Measurements from ENCODE around the gene MAP2K5.

MAP2K5 gene

DNA sequence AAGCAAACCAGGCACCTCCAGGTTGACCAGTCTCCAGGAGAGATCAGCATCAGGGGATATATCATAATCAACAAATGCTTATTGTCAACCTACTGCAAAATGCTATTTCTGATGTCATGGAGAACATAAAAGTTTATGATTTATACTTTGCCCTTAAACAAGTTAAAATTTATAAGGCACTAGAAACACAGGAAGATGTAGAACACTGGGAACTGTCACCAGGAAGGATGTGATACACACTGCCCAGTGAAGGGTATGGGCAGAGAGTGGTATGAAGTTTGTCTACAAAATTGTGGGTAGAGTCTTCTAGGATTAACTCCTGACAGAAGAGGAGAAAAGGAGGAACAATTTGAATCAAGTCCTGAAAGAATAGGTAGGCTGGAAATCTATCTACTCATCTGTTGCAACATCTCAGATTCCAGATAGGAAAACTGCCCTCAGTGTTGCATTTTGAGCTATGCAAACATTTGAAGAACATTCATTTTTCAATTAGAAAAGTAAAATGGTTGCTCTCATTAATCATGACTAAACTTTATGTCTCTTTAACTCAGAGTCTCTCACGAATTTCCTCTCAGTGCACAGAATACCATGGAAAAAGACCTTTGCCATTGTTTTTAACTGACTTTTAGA, 176.9 kb downstream of the MAP2K5 start:
- TF ChIP-seq, protein P1, sequence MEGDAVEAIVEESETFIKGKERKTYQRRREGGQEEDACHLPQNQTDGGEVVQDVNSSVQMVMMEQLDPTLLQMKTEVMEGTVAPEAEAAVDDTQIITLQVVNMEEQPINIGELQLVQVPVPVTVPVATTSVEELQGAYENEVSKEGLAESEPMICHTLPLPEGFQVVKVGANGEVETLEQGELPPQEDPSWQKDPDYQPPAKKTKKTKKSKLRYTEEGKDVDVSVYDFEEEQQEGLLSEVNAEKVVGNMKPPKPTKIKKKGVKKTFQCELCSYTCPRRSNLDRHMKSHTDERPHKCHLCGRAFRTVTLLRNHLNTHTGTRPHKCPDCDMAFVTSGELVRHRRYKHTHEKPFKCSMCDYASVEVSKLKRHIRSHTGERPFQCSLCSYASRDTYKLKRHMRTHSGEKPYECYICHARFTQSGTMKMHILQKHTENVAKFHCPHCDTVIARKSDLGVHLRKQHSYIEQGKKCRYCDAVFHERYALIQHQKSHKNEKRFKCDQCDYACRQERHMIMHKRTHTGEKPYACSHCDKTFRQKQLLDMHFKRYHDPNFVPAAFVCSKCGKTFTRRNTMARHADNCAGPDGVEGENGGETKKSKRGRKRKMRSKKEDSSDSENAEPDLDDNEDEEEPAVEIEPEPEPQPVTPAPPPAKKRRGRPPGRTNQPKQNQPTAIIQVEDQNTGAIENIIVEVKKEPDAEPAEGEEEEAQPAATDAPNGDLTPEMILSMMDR (conservative IDR thresholded peaks at IDR 0.05; ENCODE audit: low read length): no peak
- no peak for DNase-seq (ENCODE audit: low read depth)
- no peak overlapping the region for H3K4me3 ChIP-seq (ENCODE audit: low read length)

DNA sequence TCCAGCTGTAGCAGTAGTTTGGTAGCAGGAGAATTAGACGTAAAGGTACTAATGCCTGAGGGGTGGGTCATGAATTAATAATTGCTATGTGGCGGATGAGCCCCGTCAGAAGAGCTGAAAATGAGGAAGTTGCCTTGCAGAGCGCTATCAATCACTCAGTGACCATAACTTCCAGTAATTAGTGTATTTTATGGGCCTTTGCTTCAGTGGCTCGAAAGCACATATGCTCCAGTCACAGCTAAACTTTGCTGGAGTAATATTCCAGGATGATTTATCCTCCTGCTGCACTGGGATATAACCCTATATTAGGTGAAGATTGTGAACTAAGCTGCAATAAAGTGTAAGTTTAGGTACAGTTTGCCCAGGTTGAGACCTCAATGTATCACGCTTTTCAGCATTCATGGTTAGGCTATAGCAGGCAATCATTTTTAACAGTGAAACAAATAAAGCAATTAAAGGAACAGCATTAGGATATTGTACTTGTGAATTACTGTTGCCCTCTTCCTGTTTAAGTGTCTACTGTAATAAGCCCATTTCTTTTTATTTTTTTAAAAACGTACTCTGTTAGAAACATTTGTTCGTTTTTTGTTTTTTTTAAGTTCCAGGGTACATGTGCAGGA, 178.2 kb downstream of the MAP2K5 start:
- no peak for DNase-seq (ENCODE audit: low read depth)
- TF ChIP-seq, protein P1 (conservative IDR thresholded peaks at IDR 0.05; ENCODE audit: low read length): no peak
- H3K4me3 ChIP-seq (ENCODE audit: low read length): no peak overlapping the region

DNA sequence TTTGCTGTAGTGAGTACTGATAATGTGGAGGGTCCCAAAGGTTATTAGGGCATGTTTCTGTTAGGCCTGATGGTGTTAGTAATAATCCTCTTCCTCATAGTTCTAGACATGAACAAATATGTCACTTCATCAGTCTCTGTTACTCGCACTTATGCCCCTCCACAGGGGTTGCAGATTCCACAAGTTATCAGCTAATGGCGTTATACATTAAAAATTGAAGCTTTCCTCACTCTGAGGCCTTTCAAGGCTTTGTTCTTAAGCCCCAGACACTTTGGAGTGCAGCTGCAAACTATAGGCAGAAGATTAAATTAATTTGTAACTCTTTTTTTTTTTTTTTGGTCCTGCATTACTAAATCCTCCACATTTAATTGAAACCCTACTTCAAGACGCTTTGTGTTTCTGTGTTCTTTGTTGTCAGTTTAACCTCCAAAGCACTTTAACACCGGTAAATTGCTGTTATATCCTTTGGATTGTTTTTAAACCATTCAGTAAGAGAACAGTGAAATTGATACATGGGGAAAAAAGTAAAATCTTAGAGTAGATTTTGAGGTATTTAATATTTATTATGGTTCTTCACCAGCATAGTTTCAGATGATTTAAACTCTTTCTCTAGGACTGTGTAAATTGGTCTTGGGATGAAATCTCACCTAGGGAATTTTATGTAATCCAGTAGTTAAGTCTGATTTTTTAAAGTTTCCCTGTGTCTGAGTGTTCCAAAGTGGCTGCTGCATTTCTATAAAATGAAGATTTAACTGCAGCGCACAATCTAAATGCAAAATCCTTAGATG, 179.7 kb downstream of the MAP2K5 start:
- TF ChIP-seq, protein P1 (conservative IDR thresholded peaks at IDR 0.05; ENCODE audit: low read length): no peak
- DNase-seq (ENCODE audit: low read depth): no peak
- no peak overlapping the region for H3K4me3 ChIP-seq (ENCODE audit: low read length)

DNA sequence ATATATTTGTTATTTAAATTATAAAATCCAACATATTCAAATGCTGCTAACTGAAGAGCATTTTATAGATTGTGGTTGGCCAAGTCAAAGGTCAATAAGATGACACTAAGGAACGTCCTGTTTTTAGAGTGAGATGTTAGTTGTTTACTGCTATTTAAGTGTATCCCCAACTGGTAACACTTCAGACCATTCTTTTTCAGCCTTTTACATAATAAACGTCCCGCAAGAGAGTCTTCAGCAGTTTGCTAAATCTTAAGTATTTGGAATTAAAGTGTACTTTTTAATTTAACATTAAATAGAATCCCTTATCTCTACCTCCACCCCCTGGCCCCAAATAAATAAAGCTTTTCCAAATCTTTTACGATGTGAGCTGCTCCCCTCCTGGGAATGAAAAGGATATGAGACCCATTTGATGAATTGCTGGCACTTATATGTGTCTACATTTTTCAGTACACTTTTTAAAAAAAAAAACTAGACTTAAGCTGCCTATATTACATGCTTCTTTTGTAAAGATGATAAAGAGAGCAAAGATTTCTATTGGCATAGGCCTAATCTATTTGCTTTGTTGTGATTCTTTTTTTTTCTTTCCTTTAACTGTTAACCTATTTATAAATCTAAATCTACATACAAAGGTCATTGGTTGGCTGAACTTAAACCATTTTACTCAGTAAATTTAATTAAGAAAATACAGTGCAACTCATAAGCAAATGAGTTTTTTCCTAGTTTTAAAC, 181.0 kb downstream of the MAP2K5 start:
- H3K4me3 ChIP-seq (ENCODE audit: low read length): no peak overlapping the region
- no peak for DNase-seq (ENCODE audit: low read depth)
- TF ChIP-seq, protein P1 (conservative IDR thresholded peaks at IDR 0.05; ENCODE audit: low read length): no peak

DNA sequence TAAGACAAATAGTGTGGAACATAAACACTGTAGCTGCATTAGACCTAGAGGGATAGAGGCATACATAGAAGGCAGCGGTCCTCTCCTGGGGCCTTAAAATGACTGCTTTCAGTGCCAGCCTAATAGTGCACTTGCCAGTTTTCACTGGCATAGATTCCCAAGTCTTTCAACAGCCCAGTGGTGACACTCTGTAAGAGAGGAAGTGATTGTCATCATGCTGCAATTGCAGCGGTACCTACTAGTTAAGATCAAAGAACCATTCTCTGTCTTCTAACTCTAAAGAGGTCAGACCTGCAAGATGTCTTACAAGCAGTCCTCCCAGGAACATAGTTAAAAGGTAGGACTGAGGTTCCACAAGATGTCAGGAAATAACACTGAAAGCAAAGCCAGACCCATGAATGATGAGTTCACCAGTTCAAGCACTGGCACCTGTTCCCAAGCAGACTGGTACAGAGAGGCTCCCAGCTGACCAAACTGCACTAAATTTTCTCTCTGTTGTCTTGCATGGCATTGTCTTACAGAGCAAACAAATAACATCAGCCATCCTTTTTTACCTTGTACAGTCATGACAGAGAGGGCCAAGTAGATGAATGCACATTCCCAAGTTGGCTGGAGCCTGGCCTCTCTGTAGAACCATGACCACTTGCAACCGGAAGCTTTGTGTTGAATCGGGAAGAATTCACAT, 182.3 kb downstream of the MAP2K5 start:
- TF ChIP-seq, protein P1 (conservative IDR thresholded peaks at IDR 0.05; ENCODE audit: low read length): no peak
- no peak for DNase-seq (ENCODE audit: low read depth)
- H3K4me3 ChIP-seq (ENCODE audit: low read length): no peak overlapping the region

DNA sequence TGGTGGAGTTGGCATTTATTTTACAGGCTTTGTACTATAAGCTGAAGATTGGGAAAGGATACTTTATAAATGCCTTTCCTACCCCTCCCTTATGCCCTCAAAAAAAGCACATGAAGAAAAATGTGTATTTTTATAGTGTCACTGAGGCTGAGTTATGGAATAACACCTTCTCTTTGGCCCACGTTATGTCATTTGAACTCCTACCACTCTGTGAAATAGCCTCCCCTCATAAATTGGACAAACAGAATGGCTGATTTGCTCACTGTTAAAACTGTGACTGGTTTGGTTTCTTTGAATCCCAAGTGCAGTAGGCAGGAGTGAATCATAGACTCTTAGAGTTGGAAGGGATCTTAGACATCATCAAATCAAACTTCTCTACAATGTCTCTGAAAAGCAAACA, 187.6 kb downstream of the MAP2K5 start:
- TF ChIP-seq, protein P1 (conservative IDR thresholded peaks at IDR 0.05; ENCODE audit: low read length): no peak
- no peak for DNase-seq (ENCODE audit: low read depth)
- no peak overlapping the region for H3K4me3 ChIP-seq (ENCODE audit: low read length)

All from AG10803 (cell line).